Tibial artery (tissue), 4 donors: Measurements from ENCODE around the gene C8A.

ENCODE experiments used
- DNase-seq, 2 donors: peaks; one replicate each; pipeline ENCODE4 v3.0.0-alpha.2; 2019
- H3K27ac ChIP-seq, 2 donors: fragments of 200-600 bp; sonication (generic) in 1 of 2; 1 replicate in 1 of 2; 2 replicates in 1 of 2; pipeline ENCODE4 v1.5.1; 2018 to 2019; ENCODE audit warnings: mild to moderate bottlenecking in 1 of 2
- H3K27me3 ChIP-seq, 2 donors: fragments of 200-600 bp; sonication (generic) in 1 of 2; one replicate each; pipeline versions ENCODE4 v1.5.1 to v1.6.0; 2016 to 2019
- H3K36me3 ChIP-seq, 3 donors: fragments of 200-600 bp; sonication (generic) in 2 of 3; one replicate each; pipeline ENCODE4 v1.5.1; 2016 to 2019; ENCODE audit warnings: mild to moderate bottlenecking in 2 of 3
- H3K4me1 ChIP-seq, 4 donors: fragments of 200-600 bp; sonication (generic) in 2 of 4; 1 replicate in 3 of 4; 2 replicates in 1 of 4; pipeline ENCODE4 v1.5.1; 2016 to 2019
- H3K4me3 ChIP-seq, 2 donors: fragments of 200-600 bp; sonication (generic) in 1 of 2; 1 replicate in 1 of 2; 2 replicates in 1 of 2; pipeline ENCODE4 v1.5.1; 2018 to 2019; ENCODE audit warnings: mild to moderate bottlenecking in 2 of 2
- H3K9me3 ChIP-seq, 3 donors: fragments of 200-600 bp; sonication (generic) in 1 of 3; one replicate each; pipeline ENCODE4 v1.5.1; 2016 to 2019
- intact Hi-C: fragments of 100-400 bp; cut with DNase I; formaldehyde crosslinking; loops from one replicate; pipeline ENCODE4 v1.15.0; 2023; ENCODE audit warnings: low total_unique reads
- TF ChIP-seq, protein P1 (sequence below), 2 experiments: fragments of 200-600 bp in 1 of 2; fragments of 450-650 bp in 1 of 2; IDR thresholded peaks; one replicate each; pipeline ENCODE4 v1.5.1; 2017 to 2019; ENCODE audit warnings: antibody characterized with exemption in 2 of 2, mild to moderate bottlenecking in 1 of 2, moderate library complexity in 1 of 2

C8A gene

GRCh38 chr1:56957931-56958330, 103.3 kb downstream of the C8A start:
- TF ChIP-seq, protein P1, sequence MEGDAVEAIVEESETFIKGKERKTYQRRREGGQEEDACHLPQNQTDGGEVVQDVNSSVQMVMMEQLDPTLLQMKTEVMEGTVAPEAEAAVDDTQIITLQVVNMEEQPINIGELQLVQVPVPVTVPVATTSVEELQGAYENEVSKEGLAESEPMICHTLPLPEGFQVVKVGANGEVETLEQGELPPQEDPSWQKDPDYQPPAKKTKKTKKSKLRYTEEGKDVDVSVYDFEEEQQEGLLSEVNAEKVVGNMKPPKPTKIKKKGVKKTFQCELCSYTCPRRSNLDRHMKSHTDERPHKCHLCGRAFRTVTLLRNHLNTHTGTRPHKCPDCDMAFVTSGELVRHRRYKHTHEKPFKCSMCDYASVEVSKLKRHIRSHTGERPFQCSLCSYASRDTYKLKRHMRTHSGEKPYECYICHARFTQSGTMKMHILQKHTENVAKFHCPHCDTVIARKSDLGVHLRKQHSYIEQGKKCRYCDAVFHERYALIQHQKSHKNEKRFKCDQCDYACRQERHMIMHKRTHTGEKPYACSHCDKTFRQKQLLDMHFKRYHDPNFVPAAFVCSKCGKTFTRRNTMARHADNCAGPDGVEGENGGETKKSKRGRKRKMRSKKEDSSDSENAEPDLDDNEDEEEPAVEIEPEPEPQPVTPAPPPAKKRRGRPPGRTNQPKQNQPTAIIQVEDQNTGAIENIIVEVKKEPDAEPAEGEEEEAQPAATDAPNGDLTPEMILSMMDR (IDR thresholded peaks at IDR 0.05): no peak
- H3K36me3 ChIP-seq: no peaks in the 10 kb centered on the region
- DNase-seq: no peak
- H3K4me3 ChIP-seq: no peak overlapping the region
- intact Hi-C loops: no loop called here
- no peak overlapping the region for H3K27ac ChIP-seq
- peaks cover 0 to 4% of the 10 kb centered on the region in 2 donors for H3K27me3 ChIP-seq
- no peaks in the 10 kb centered on the region for H3K9me3 ChIP-seq
- H3K4me1 ChIP-seq: no peaks in the 10 kb centered on the region

DNA sequence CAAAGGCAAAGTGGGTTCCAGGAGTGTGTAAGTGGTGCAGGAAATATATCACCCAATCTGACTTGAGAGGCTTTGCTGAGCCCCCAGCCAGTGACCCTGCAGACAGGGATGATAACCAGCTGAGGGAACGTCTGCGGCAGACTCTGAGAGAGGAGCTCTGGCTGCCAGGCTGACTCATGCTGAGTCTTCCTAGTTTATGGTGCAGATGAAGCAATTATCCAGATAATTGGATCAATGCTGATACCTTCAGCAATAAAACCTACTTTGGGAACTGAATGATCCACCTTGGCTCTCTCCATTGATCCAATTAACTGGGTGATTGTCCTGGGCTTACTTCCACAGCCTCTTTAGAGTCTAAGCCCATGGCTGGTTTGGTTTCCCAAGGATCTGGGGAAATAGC, 103.9 kb downstream of the C8A start:
- Histone ChIP-seq H3K36me3 (no peaks in the 10 kb centered on the region), H3K9me3 (no peaks in the 10 kb centered on the region), H3K27me3 (peaks cover 0 to 4% of the 10 kb centered on the region in 2 donors), H3K4me1 (no peaks in the 10 kb centered on the region), H3K4me3 (no peak overlapping the region), H3K27ac (no peak overlapping the region)
- intact Hi-C loops: no loop called here
- TF ChIP-seq, protein P1 (IDR thresholded peaks at IDR 0.05): no peak
- no peak for DNase-seq

GRCh38 chr1:56961426-56961825, 106.8 kb downstream of the C8A start:
- no peak overlapping the region for H3K27ac ChIP-seq
- intact Hi-C loops: no loop called here
- H3K4me3 ChIP-seq: no peak overlapping the region
- DNase-seq: no peak
- H3K36me3 ChIP-seq: no peaks in the 10 kb centered on the region
- TF ChIP-seq, protein P1 (IDR thresholded peaks at IDR 0.05): no peak
- peaks cover 0 to 4% of the 10 kb centered on the region in 2 donors for H3K27me3 ChIP-seq
- no peaks in the 10 kb centered on the region for H3K4me1 ChIP-seq
- H3K9me3 ChIP-seq: no peaks in the 10 kb centered on the region

DNA sequence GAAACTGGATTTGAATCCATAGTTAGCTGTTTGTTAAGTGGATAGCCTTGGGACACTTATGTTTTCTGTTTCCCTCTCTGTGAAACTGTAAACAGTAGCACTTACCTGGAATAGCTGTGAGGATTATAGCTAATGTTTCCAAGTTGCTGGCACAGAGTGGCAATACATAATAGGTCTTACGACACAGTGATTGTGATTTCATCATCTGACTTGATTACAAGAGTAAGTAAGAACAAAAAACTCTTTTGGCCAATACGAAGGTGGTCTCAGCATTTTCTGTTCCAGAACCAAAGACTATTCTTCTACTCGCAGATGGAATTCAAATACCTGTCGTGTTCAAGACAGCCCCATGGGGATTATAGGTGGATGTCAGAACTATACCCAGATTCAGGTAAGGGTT, 109.1 kb downstream of the C8A start:
- H3K4me1 ChIP-seq: no peaks in the 10 kb centered on the region
- H3K9me3 ChIP-seq: peaks cover 0 to under 1% (median 0%) of the 10 kb centered on the region in 3 donors
- H3K36me3 ChIP-seq: no peaks in the 10 kb centered on the region
- no peak overlapping the region for H3K27ac ChIP-seq
- TF ChIP-seq, protein P1 (IDR thresholded peaks at IDR 0.05): no peak
- no peak for DNase-seq
- intact Hi-C loops: no loop called here
- H3K4me3 ChIP-seq: no peak overlapping the region
- H3K27me3 ChIP-seq: peaks cover 0 to under 1% of the 10 kb centered on the region in 2 donors

GRCh38 chr1:56964349-56965017, 109.9 kb downstream of the C8A start:
- peaks cover 0 to 5% (median 0%) of the 10 kb centered on the region in 3 donors for H3K9me3 ChIP-seq
- intact Hi-C loops: no loop called here
- no peaks in the 10 kb centered on the region for H3K4me1 ChIP-seq
- no peak overlapping the region for H3K27ac ChIP-seq
- no peaks in the 10 kb centered on the region for H3K27me3 ChIP-seq
- no peak overlapping the region for H3K4me3 ChIP-seq
- no peaks in the 10 kb centered on the region for H3K36me3 ChIP-seq
- TF ChIP-seq, protein P1 (IDR thresholded peaks at IDR 0.05): no peak
- DNase-seq: no peak
